HepG2 (cell line): ENCODE results near the gene HSF4. TPM values are rescaled to one million over a fixed set of nuclear protein-coding genes. Genes with fewer than 3 reads are reported as not detected.

ENCODE experiments used
- ERF ChIP-seq: IDR thresholded peaks from 2 replicates; pipeline ENCODE4 v1.6.1; 2018; ENCODE audit warnings: missing biosample characterization, missing genetic modification reagents
- ETV6 ChIP-seq: sonication (generic); formaldehyde crosslinking; conservative IDR thresholded peaks from 2 replicates; pipeline ENCODE4 v1.4.0; 2020; ENCODE audit warnings: missing genetic modification reagents
- GFI1 ChIP-seq: sonication (generic); formaldehyde crosslinking; IDR thresholded peaks from 2 replicates; pipeline ENCODE4 v1.5.0; 2020; ENCODE audit warnings: missing genetic modification reagents, mild to moderate bottlenecking, borderline replicate concordance
- HIC2 ChIP-seq: sonication (generic); formaldehyde crosslinking; IDR thresholded peaks from 2 replicates; pipeline ENCODE4 v1.9.0; 2022; ENCODE audit warnings: low read depth, missing genetic modification reagents
- RFX5 ChIP-seq: IDR thresholded peaks from 2 replicates; pipeline ENCODE4 v1.6.1; 2011; ENCODE audit warnings: low read depth, low read length, improper control_type of control experiment
- SALL2 ChIP-seq: sonication (generic); formaldehyde crosslinking; IDR thresholded peaks from 2 replicates; pipeline ENCODE4 v1.8.1; 2023; ENCODE audit warnings: mild to moderate bottlenecking, missing genetic modification reagents, inconsistent platforms
- TMF1 ChIP-seq: sonication (generic); formaldehyde crosslinking; IDR thresholded peaks from 2 replicates; pipeline ENCODE4 v1.8.1; 2022; ENCODE audit warnings: low read depth, missing genetic modification reagents
- ZNF607 ChIP-seq: sonication (generic); formaldehyde crosslinking; IDR thresholded peaks from 2 replicates; pipeline ENCODE4 v1.5.1; 2020; ENCODE audit warnings: missing genetic modification reagents, mild to moderate bottlenecking, borderline replicate concordance
- ZNF644 ChIP-seq: IDR thresholded peaks from 2 replicates; pipeline ENCODE4 v1.6.1; 2016; ENCODE audit warnings: low read depth
- ZNF670 ChIP-seq: sonication (generic); formaldehyde crosslinking; IDR thresholded peaks from 2 replicates; pipeline ENCODE4 v1.8.0; 2022; ENCODE audit warnings: mild to moderate bottlenecking, missing genetic modification reagents, borderline replicate concordance
- polyA plus RNA-seq, 8 experiments: library from polyadenylated mRNA; depleted of rRNA in 3 of 8; stranded (reverse) in 7 of 8; unstranded in 1 of 8; fragments of >200 nt; fragmentation: Illumina TruSeq in 4 of 8; extraction: Trizol in 4 of 8; gene quantifications; 2 replicates each; pipeline versions ENCODE4 v1.2.1 to v1.2.3, GENCODE V29; 2011 to 2016; ENCODE audit warnings: low read depth in 4 of 8, missing spikeins in 1 of 8, mixed read lengths in 1 of 8; ENCODE audit not compliant: insufficient read depth in 1 of 8
- total RNA-seq, 5 experiments: library from RNA; depleted of rRNA; stranded (reverse); fragments of >200 nt; fragmentation: Illumina TruSeq; extraction: Trizol; gene quantifications; 2 replicates each; pipeline ENCODE4 v1.2.3, GENCODE V29; 2016; ENCODE audit warnings: low read depth in 1 of 5
- TF ChIP-seq, protein P1 (sequence below): sonication (generic); formaldehyde crosslinking; IDR thresholded peaks from 2 replicates; pipeline ENCODE4 v1.4.0; 2020; ENCODE audit warnings: missing genetic modification reagents
- TF ChIP-seq, protein P2 (sequence below): sonication (generic); formaldehyde crosslinking; IDR thresholded peaks from one replicate; pipeline ENCODE4 v1.5.1; 2020; ENCODE audit warnings: mild to moderate bottlenecking, missing genetic modification reagents; ENCODE audit errors: not compliant biosample characterization
- TF ChIP-seq, protein P3 (sequence below): conservative IDR thresholded peaks from 2 replicates; pipeline ENCODE4 v1.6.1; 2018; ENCODE audit warnings: missing genetic modification reagents

HSF4 gene
- total and polyA plus RNA-seq, 2 of the 13 experiments (the other 11 are each of a cell fraction or from before 2014, with no cell fraction given), result 3.5 to 16.9 TPM

- TF ChIP-seq ZNF607 (CRISPR knock-in tag) (no peak), RFX5 (no peak), TMF1 (CRISPR knock-in tag) (no peak), SALL2 (CRISPR knock-in tag) (no peak), HIC2 (CRISPR knock-in tag) (0 out of 2 replicates have a peak, but pooled peaks have one; percentile 43), ZNF644 (CRISPR knock-in tag) (no peak), ETV6 (CRISPR knock-in tag) (no peak), ZNF670 (CRISPR knock-in tag) (no peak), GFI1 (CRISPR knock-in tag) (no peak), ERF (CRISPR knock-in tag) (no peak)
- TF ChIP-seq, protein P1, sequence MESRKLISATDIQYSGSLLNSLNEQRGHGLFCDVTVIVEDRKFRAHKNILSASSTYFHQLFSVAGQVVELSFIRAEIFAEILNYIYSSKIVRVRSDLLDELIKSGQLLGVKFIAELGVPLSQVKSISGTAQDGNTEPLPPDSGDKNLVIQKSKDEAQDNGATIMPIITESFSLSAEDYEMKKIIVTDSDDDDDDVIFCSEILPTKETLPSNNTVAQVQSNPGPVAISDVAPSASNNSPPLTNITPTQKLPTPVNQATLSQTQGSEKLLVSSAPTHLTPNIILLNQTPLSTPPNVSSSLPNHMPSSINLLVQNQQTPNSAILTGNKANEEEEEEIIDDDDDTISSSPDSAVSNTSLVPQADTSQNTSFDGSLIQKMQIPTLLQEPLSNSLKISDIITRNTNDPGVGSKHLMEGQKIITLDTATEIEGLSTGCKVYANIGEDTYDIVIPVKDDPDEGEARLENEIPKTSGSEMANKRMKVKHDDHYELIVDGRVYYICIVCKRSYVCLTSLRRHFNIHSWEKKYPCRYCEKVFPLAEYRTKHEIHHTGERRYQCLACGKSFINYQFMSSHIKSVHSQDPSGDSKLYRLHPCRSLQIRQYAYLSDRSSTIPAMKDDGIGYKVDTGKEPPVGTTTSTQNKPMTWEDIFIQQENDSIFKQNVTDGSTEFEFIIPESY (CRISPR knock-in tag), result no peak
- TF ChIP-seq, protein P2, sequence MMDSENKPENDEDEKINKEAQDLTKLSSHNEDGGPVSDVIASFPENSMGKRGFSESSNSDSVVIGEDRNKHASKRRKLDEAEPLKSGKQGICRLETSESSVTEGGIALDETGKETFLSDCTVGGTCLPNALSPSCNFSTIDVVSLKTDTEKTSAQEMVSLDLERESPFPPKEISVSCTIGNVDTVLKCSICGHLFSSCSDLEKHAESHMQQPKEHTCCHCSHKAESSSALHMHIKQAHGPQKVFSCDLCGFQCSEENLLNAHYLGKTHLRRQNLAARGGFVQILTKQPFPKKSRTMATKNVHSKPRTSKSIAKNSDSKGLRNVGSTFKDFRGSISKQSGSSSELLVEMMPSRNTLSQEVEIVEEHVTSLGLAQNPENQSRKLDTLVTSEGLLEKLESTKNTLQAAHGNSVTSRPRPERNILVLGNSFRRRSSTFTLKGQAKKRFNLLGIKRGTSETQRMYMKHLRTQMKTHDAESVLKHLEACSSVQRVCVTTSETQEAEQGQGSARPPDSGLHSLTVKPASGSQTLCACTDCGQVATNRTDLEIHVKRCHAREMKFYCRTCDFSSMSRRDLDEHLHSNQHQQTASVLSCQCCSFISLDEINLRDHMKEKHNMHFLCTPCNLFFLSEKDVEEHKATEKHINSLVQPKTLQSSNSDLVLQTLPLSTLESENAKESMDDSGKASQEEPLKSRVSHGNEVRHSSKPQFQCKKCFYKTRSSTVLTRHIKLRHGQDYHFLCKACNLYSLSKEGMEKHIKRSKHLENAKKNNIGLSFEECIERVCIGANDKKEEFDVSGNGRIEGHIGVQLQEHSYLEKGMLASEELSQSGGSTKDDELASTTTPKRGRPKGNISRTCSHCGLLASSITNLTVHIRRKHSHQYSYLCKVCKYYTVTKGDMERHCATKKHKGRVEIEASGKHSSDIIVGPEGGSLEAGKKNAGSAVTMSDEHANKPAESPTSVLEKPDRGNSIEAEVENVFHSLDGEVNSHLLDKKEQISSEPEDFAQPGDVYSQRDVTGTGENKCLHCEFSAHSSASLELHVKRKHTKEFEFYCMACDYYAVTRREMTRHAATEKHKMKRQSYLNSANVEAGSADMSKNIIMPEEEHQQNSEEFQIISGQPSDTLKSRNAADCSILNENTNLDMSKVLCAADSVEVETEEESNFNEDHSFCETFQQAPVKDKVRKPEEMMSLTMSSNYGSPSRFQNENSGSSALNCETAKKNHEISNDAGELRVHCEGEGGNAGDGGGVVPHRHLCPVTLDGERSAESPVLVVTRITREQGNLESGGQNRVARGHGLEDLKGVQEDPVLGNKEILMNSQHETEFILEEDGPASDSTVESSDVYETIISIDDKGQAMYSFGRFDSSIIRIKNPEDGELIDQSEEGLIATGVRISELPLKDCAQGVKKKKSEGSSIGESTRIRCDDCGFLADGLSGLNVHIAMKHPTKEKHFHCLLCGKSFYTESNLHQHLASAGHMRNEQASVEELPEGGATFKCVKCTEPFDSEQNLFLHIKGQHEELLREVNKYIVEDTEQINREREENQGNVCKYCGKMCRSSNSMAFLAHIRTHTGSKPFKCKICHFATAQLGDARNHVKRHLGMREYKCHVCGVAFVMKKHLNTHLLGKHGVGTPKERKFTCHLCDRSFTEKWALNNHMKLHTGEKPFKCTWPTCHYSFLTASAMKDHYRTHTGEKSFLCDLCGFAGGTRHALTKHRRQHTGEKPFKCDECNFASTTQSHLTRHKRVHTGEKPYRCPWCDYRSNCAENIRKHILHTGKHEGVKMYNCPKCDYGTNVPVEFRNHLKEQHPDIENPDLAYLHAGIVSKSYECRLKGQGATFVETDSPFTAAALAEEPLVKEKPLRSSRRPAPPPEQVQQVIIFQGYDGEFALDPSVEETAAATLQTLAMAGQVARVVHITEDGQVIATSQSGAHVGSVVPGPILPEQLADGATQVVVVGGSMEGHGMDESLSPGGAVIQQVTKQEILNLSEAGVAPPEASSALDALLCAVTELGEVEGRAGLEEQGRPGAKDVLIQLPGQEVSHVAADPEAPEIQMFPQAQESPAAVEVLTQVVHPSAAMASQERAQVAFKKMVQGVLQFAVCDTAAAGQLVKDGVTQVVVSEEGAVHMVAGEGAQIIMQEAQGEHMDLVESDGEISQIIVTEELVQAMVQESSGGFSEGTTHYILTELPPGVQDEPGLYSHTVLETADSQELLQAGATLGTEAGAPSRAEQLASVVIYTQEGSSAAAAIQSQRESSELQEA, result peak; percentile 2
- TF ChIP-seq, protein P3, sequence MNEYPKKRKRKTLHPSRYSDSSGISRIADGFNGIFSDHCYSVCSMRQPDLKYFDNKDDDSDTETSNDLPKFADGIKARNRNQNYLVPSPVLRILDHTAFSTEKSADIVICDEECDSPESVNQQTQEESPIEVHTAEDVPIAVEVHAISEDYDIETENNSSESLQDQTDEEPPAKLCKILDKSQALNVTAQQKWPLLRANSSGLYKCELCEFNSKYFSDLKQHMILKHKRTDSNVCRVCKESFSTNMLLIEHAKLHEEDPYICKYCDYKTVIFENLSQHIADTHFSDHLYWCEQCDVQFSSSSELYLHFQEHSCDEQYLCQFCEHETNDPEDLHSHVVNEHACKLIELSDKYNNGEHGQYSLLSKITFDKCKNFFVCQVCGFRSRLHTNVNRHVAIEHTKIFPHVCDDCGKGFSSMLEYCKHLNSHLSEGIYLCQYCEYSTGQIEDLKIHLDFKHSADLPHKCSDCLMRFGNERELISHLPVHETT, result no peak
Measured at GRCh38 chr16:67169011-67169451, 4.5 kb downstream of the HSF4 start (continued).
